Kidney glomerular epithelial cell (primary cell): ENCODE results near the gene CST1.
"Not testable (repeated sequence)": the region's sequence is repeated elsewhere in the genome, so short reads cannot be mapped to it uniquely, and the experiment has no call there.

Experiments used
- DNase-seq: peaks from one replicate; lab custom pipeline; 2025; lab: John Stamatoyannopoulos, UW

Gene CST1, protein sequence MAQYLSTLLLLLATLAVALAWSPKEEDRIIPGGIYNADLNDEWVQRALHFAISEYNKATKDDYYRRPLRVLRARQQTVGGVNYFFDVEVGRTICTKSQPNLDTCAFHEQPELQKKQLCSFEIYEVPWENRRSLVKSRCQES

DNA sequence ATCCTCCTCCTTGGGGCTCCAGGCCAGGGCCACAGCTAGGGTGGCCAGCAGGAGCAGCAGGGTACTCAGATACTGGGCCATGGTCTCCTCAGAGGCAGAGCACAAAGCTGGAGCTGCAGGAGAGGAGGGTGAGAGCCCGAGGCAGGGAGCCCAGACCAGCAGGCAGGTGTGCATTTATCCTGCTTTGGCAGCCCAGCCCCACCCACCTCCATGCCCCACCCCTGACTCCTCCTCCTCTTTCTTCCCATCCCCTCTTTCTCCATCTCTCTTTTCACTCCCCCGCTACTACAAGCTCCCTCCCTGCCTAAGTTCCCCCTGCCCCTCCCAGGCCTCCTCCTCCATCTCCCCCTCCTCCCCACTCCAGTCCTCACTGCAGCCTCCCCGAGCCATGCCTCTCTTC is at the start of gene CST1:
Gene CST1, minus strand, starts transcription at position 150 of the 400 bp plus-strand sequence. Its CDS starts 69 bp downstream, at position 81.
- DNase-seq: not testable (repeated sequence)

- DNase-seq: peak; percentile 53
Measured at GRCh38 chr20:23799216-23799847, 48.6 kb upstream of the CST1 start.

DNA sequence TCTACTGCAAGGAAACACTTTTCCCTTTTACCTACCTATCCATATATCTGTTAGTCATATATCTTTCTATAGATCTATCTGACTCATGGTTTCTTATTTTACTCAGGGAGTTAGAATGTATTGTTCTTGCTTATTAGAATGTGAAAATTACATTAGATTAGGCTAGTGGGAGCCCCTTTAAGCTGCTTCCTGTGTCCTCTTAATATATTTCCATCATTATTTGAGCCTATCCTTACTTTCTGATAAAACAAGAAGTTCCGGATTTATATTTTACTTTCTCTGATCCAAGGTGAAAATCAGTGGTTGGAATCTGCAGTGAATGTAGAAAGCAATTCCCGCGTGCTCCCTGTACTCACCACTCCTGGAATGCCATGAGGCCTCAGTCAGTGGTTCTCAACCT is 44.8 kb upstream of the CST1 start:
- DNase-seq: no peak

DNA sequence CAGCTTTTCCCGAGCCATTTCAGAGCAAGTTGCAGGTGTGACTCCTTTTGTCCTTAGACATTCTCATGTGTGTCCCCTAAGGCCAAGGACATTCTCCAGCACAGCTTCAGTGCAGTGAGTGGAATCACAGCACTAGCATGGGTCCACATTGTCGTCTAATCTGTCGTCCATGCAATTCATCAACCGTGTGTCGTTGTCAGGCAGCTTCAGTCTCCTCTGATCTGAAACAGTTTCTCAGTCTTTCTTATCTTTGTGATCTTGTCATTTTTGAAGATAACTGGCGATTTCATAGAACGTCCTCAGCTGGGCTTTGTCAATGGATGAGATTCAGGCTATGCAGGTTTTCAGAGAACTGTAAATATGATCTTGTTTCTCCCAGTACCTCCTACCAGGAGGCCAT is 44.1 kb upstream of the CST1 start:
- DNase-seq: no peak

DNA sequence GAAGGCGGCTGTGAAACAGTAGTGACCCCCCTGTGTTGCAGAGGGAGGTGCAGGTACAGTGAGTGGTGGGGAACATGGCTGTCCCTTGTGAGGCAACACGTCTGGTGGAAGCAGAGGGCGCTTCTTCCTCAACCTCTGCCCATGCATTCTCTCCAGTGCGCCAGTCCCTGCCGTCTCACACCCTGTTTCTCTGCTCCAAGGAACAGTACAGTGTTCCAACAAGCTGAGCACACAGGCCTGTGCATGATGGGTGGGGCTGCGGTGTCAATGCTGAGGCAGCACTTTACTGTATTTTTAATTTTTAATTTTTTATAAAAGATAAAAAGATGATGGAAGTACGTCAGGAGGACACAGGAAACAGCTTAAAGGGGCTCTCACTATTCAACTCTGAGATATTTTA is 43.3 kb upstream of the CST1 start:
- no peak for DNase-seq

GRCh38 chr20:23783447-23783846 is 32.7 kb upstream of the CST1 start:
- DNase-seq: no peak

DNA sequence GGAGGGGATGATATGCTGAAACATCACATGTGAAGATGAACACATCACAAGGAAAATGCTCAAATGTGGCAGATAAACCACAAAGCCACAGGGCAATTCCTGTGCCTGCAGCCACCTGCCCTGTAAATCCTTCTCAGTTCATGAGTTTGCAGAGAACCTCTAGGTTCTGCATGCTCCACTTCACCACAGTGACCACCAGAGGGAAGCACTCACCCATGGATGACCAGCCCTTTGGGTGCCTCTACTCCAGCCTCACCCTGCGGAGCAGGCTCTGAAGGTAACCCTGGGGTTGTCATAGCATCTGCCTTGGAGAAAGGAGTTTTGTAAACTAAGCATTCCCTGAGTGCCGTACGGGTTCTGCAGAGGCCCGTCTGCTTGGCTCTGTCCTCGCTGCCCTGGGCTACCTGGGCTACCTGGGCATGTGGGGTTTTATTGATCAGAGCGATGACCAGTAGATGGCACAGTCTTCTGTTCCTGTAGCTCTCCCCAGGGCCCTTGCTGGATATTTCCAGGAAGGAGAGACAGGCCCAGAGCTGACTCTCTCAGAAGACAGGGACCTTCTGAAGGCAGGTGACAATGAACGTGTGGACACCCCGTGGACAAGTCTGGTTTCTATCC is 31.7 kb upstream of the CST1 start:
- peak; percentile 26 for DNase-seq

DNA sequence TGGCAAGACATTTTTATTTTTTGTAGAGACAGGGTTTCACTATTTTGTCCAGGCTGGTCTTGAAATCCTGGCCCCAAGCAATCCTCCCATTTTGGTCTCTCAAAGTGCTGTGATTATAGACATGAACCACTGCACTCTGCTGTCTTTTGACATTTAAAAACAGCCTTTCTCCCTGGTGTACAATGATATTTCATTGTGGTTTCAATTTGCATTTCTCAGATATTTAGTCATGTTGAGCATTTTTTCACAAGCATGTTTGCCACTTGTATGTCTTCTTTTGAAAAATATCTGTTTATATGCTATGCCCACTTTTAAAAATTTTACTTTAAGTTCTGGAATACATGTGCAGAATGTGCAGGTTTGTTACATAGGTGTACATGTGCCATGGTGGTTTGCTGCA is 27.9 kb upstream of the CST1 start:
- DNase-seq: not testable (repeated sequence)

- DNase-seq: not testable (repeated sequence)
Measured at GRCh38 chr20:23777380-23777779, 26.6 kb upstream of the CST1 start.

- no peak for DNase-seq
Measured at GRCh38 chr20:23776067-23776771, 25.5 kb upstream of the CST1 start.

- DNase-seq: no peak
Measured at GRCh38 chr20:23774081-23774480, 23.3 kb upstream of the CST1 start.

GRCh38 chr20:23773579-23773978 is 22.8 kb upstream of the CST1 start:
- no peak for DNase-seq

DNA sequence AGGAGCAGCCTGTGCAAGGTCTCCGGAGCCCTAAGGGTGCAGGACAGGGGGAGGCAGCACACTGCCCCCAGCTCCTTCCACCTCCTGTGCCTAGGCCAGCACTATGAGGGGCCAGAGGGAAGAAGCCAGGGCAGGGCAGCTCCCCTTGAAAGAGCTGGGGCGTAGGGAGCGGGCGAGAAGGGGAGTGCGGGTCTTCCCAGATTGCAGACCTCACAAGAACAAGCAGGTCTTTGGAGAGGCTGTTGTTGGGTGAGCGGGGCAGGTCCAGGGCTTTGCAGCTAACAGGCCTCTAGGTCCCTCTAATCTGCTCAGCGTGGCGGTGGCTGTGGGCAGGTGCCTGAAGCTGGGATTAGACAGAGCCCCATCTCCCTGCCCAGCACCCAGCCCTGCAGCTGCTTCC is 22.4 kb upstream of the CST1 start:
- no peak for DNase-seq

GRCh38 chr20:23772074-23772473 is 21.3 kb upstream of the CST1 start:
- DNase-seq: no peak

DNA sequence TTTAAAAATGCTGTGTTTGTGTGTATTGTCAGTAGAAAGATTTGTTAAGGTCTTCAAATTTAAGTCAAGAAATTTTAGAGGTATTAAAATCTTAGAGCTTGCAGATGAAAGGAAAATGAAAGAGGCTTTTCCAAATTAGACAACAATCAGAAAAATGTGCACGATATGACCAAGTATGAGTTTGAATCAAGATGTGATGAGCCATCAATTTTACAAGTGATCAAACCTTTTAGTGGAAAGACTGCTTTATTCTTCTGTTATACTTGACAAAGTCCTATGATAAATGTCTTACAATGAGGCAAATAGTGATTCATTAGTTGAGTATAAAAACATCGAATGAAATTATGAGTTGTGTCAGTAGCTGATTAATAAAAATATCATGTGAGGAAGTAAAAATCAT is 19.6 kb upstream of the CST1 start:
- no peak for DNase-seq

DNA sequence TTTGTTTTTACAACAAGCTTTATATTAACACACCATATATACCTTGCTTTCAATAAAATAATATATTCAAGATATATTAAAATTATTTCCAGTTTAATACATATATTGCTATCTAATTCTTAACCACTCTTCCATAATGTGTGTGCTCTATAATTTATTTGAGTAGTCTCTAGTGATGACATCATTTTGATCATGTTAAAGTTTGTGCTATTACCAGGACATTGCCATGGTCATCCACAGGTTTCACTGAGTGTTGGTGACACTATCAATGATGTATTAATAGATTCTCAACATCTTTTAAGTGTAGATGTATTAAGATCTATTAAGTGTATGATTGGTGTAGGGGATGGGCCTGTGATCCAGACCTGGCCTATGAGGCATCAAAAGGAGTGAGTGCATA is 17.8 kb upstream of the CST1 start:
- not testable (repeated sequence) for DNase-seq

GRCh38 chr20:23766531-23766930 is 15.8 kb upstream of the CST1 start:
- no peak for DNase-seq

GRCh38 chr20:23765578-23765977 is 14.8 kb upstream of the CST1 start:
- DNase-seq: no peak

GRCh38 chr20:23764630-23765029 is 13.9 kb upstream of the CST1 start:
- DNase-seq: not testable (repeated sequence)

- DNase-seq: no peak
Measured at GRCh38 chr20:23763345-23763744, 12.6 kb upstream of the CST1 start.

DNA sequence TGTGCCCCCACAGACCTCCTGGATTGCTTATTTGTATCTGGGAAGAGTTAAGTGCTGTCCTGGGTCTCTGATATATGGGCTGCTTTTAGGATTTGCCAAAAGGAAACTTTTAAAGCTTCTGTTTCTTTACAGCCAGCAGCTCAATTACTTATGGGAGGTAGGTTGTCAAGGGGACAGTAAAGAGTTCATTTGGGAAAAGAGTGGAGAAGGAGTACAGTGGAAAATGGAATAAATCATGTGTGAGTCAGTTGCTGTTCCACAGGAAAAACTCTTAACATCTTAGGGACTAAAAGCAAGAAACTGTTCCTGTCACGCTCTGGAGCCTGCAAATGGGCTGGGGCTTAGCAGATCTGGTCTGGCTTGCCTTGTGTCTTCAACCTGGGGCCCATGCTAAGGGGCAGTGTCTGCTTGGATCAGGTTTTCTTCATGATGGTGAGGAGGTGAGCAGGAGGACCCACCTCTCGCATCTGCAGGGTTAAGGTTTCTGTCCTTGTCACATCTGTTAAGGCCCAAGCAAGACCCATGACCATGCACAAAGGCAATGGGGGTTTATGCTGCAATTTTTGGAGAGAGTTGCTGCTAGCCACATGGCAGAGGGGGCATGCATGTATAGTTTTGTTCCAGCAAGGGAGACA is 8.7 kb upstream of the CST1 start:
- no peak for DNase-seq

GRCh38 chr20:23756792-23757191 is 6.1 kb upstream of the CST1 start:
- DNase-seq: not testable (repeated sequence)
